IMR-90 (cell line): ENCODE measurements around the gene TGFBRAP1. TPM values are rescaled to one million over a fixed set of nuclear protein-coding genes. Genes with fewer than 3 reads are reported as not detected.

Experiments
- ATAC-seq: fragments of 200-7000 bp; cut with Tn5 transposase; 2 replicates; pipeline ENCODE4 v1.9.1; 2020; ENCODE audit warnings: low read depth, mild to moderate bottlenecking, moderate library complexity
- BruUV-seq: library from RNA; stranded (reverse); fragments of 400-500 nt; replicated peaks from 2 replicates; lab custom pipeline; 2021; lab: Mats Ljungman, UMichigan
- CTCF ChIA-PET: fragments of 300-600 bp; formaldehyde crosslinking; extraction: SDS; loops from one replicate; lab custom pipeline; 2021; ENCODE audit warnings: antibody characterized with exemption; lab: Yijun Ruan, JAX
- POLR2A ChIA-PET: fragments of 300-600 bp; sonication (Branson Sonifier 250); formaldehyde crosslinking; loops from one replicate; lab custom pipeline; 2022; ENCODE audit warnings: antibody characterized with exemption; ENCODE audit not compliant: unreplicated experiment; lab: Charles Lee
- DNase-seq: peaks from one replicate; pipeline ENCODE4 v3.0.0; 2013
- H2AFZ ChIP-seq: replicated peaks from 2 replicates; pipeline ENCODE3; 2013; ENCODE audit warnings: low read length, mild to moderate bottlenecking; ENCODE audit not compliant: poor library complexity
- H2AK5ac ChIP-seq: 2 replicates; pipeline ENCODE4 v1.6.1; 2013; ENCODE audit warnings: low read depth, low read length, inconsistent platforms
- H2AK9ac ChIP-seq: replicated peaks from 2 replicates; pipeline ENCODE3; 2013; ENCODE audit warnings: mild to moderate bottlenecking, low read depth, low read length, moderate library complexity; ENCODE audit not compliant: poor library complexity
- H2BK120ac ChIP-seq: 2 replicates; pipeline ENCODE4 v1.6.1; 2013; ENCODE audit warnings: low read depth, low read length, inconsistent platforms
- H2BK15ac ChIP-seq: 3 replicates; pipeline ENCODE4 v1.6.1; 2013; ENCODE audit warnings: low read depth, low read length, inconsistent platforms
- H2BK20ac ChIP-seq: 2 replicates; pipeline ENCODE4 v1.6.1; 2013; ENCODE audit warnings: low read depth, mild to moderate bottlenecking, inconsistent platforms, low read length, moderate library complexity
- H2BK5ac ChIP-seq: 2 replicates; pipeline ENCODE4 v1.6.1; 2013; ENCODE audit warnings: mild to moderate bottlenecking, low read depth, low read length, inconsistent platforms; ENCODE audit not compliant: poor library complexity, severe bottlenecking
- H3K14ac ChIP-seq: replicated peaks from 2 replicates; pipeline ENCODE4 v1.6.1; 2013; ENCODE audit warnings: low read depth, low read length, inconsistent platforms
- H3K18ac ChIP-seq: 2 replicates; pipeline ENCODE4 v1.6.1; 2013; ENCODE audit warnings: low read depth, low read length, control low read depth
- H3K23ac ChIP-seq: 2 replicates; pipeline ENCODE4 v1.6.1; 2013; ENCODE audit warnings: low read depth, low read length, inconsistent platforms
- H3K27ac ChIP-seq: 2 replicates; pipeline ENCODE4 v1.5.1; 2013; ENCODE audit warnings: mild to moderate bottlenecking, control low read depth, low read length; ENCODE audit not compliant: insufficient read depth
- H3K27me3 ChIP-seq: 2 replicates; pipeline ENCODE4 v1.6.1; 2013; ENCODE audit warnings: low read length; ENCODE audit not compliant: control insufficient read depth, insufficient read depth
- H3K36me3 ChIP-seq: 2 replicates; pipeline ENCODE4 v1.6.1; 2013; ENCODE audit warnings: low read length, mixed read lengths; ENCODE audit not compliant: control insufficient read depth, insufficient read depth
- H3K4ac ChIP-seq: 2 replicates; pipeline ENCODE4 v1.6.1; 2013; ENCODE audit warnings: low read depth, low read length, inconsistent platforms
- H3K4me1 ChIP-seq: 2 replicates; pipeline ENCODE4 v1.6.1; 2013; ENCODE audit warnings: low read length, mixed read lengths; ENCODE audit not compliant: control insufficient read depth, insufficient read depth
- H3K4me2 ChIP-seq: 2 replicates; pipeline ENCODE4 v1.6.1; 2013; ENCODE audit warnings: low read depth, mild to moderate bottlenecking, control low read depth, low read length, moderate library complexity
- H3K4me3 ChIP-seq: 2 replicates; pipeline ENCODE4 v1.5.1; 2013; ENCODE audit warnings: low read depth, mild to moderate bottlenecking, control low read depth, low read length, moderate library complexity; ENCODE audit not compliant: insufficient read depth
- H3K56ac ChIP-seq: 2 replicates; pipeline ENCODE4 v1.6.1; 2013; ENCODE audit warnings: low read length, inconsistent platforms; ENCODE audit not compliant: insufficient read depth; ENCODE audit errors: extremely low read depth
- H3K79me1 ChIP-seq, 2 experiments: 2 replicates each; pipeline ENCODE4 v1.6.1; 2013; ENCODE audit warnings: low read length in 2 of 2, inconsistent platforms in 1 of 2, low read depth in 1 of 2
- H3K9ac ChIP-seq: 2 replicates; pipeline ENCODE4 v1.6.1; 2013; ENCODE audit warnings: low read depth, low read length, control low read depth
- H3K9me1 ChIP-seq: 2 replicates; pipeline ENCODE4 v1.6.1; 2013; ENCODE audit warnings: low read length, inconsistent platforms; ENCODE audit not compliant: insufficient read depth
- H3K9me3 ChIP-seq: 2 replicates; pipeline ENCODE4 v1.6.1; 2013; ENCODE audit warnings: low read length; ENCODE audit not compliant: control insufficient read depth, insufficient read depth
- H4K20me1 ChIP-seq: 2 replicates; pipeline ENCODE4 v1.6.1; 2013; ENCODE audit warnings: low read length, inconsistent platforms; ENCODE audit not compliant: insufficient read depth
- H4K5ac ChIP-seq: 2 replicates; pipeline ENCODE4 v1.6.1; 2013; ENCODE audit warnings: mild to moderate bottlenecking, low read depth, low read length, control low read depth
- H4K8ac ChIP-seq, 2 experiments: 2 replicates each; pipeline ENCODE4 v1.6.1; 2013; ENCODE audit warnings: low read depth in 2 of 2, low read length in 2 of 2, control low read depth in 1 of 2, inconsistent platforms in 1 of 2
- H4K91ac ChIP-seq: 2 replicates; pipeline ENCODE4 v1.6.1; 2013; ENCODE audit warnings: low read depth, low read length, inconsistent platforms; ENCODE audit not compliant: insufficient read depth
- SMC3 ChIP-seq: fragments of 150-350 bp; IDR thresholded peaks from 2 replicates; pipeline ENCODE4 v1.6.1; 2016; ENCODE audit warnings: low read depth, mild to moderate bottlenecking, antibody characterized with exemption, low read length, moderate library complexity
- WGBS, 2 experiments: methylation state at CpG; one replicate each; pipeline versions ENCODE4 v1.1.5 to v1.1.7; 2013; ENCODE audit warnings: missing lambda C conversion rate in 2 of 2; ENCODE audit not compliant: insufficient read length in 1 of 2; ENCODE audit errors: extremely low coverage in 2 of 2; 5-methylcytosine and 5-hydroxymethylcytosine counted together
- dilution Hi-C: fragments of 300-500 bp; cut with HindIII; formaldehyde crosslinking; loops from one replicate; pipeline ENCODE4 v1.14.3; 2018; ENCODE audit warnings: low sequenced_read_pairs; ENCODE audit not compliant: unreplicated experiment
- in situ Hi-C: fragments of 300-500 bp; cut with MboI; formaldehyde crosslinking; loops from 3 replicates; pipeline ENCODE4 v1.14.3; 2019; ENCODE audit warnings: low sequenced_read_pairs, inconsistent platforms, mixed read lengths
- intact Hi-C: fragments of 100-400 bp; cut with micrococcal nuclease; formaldehyde crosslinking; loops from 2 replicates; pipeline ENCODE4 v1.10.0; 2022
- polyA plus RNA-seq, 3 experiments: library from polyadenylated mRNA; depleted of rRNA; stranded (reverse); fragments of >200 nt; gene quantifications; 2 replicates each; pipeline ENCODE4 v1.2.3, GENCODE V29; 2012; ENCODE audit warnings: low replicate concordance in 1 of 3
- total RNA-seq: library from RNA; depleted of rRNA; stranded (reverse); fragments of >200 nt; gene quantifications from 2 replicates; pipeline ENCODE4 v1.2.3, GENCODE V29; 2012

Gene TGFBRAP1
- total and polyA plus RNA-seq, 2 of the 4 experiments (the other 2 are of a cell fraction): 7.2 to 10.4 TPM

GRCh38 chr2:105321875-105322646 lies 7.5 kb downstream of the TGFBRAP1 start:
- Histone ChIP-seq H2AFZ (no peak overlapping the region), H3K9me3 (no peaks in the 10 kb centered on the region), H3K23ac (no peak overlapping the region; the same call in 1 of the 2 replicates), H2BK15ac (no peak overlapping the region), H3K36me3 (no peaks in the 10 kb centered on the region), H2BK5ac (no peak overlapping the region), H2BK120ac (no peak overlapping the region), H3K27me3 (no peaks in the 10 kb centered on the region), H2BK20ac (no peak overlapping the region), H3K27ac (no peak overlapping the region), H3K56ac (no peak overlapping the region), H4K8ac (no peak overlapping the region), H4K20me1 (peaks cover 21% of the 10 kb centered on the region; the same call in 1 of the 2 replicates), H4K91ac (no peak overlapping the region), H3K4me3 (no peak overlapping the region), H3K79me1 (peaks cover 41 to 70% of the 10 kb centered on the region in 2 experiments), H4K5ac (no peak overlapping the region), H3K9me1 (peaks cover 20% of the 10 kb centered on the region), H2AK5ac (no peak overlapping the region), H2AK9ac (no peak overlapping the region), H3K4me1 (peaks cover 14% of the 10 kb centered on the region), H3K9ac (no peak overlapping the region), H3K18ac (no peak overlapping the region), H3K4me2 (no peak overlapping the region), H3K4ac (0 out of 2 replicates have a peak overlapping the region, but pooled peaks have one; percentile 33), H3K14ac (no peak overlapping the region)
- ChIA-PET POLR2A (no interaction called here), CTCF (no interaction called here)
- DNase-seq (peak; percentile 52), ATAC-seq (peak; percentile 59)
- BruUV-seq: no TSS peak
- intact Hi-C loops (no loop called here), dilution Hi-C loops (no loop called here), in situ Hi-C loops (no loop called here)
- TF ChIP-seq SMC3: no peak
- no CpG with 5 or more reads among the region's 3 CpGs for WGBS, 2 experiments
